Fibroblast of lung (primary cell): Measurements from ENCODE around the gene WDHD1. TPM values are rescaled to one million over a fixed set of nuclear protein-coding genes. Genes with fewer than 3 reads are reported as not detected.
A peak's percentile ranks its signal among the peaks of the same experiment; 100 is the strongest.
"Not testable (repeated sequence)": the region's sequence is repeated elsewhere in the genome, so short reads cannot be mapped to it uniquely, and the experiment has no call there.

Experiments
- DNase-seq, 2 donors: peaks; one replicate each; pipeline versions ENCODE4 v3.0.0 to v3.0.0-alpha.2; 2010; ENCODE audit warnings: low read depth in 2 of 2
- H2AFZ ChIP-seq: 2 replicates; pipeline ENCODE4 v1.5.1; 2012; ENCODE audit warnings: low read length, control low read depth, inconsistent platforms
- H3K27ac ChIP-seq: 2 replicates; pipeline ENCODE4 v1.5.1; 2011; ENCODE audit warnings: low read length, control low read depth; ENCODE audit not compliant: insufficient read depth
- H3K27me3 ChIP-seq: 2 replicates; pipeline ENCODE4 v1.5.1; 2011; ENCODE audit warnings: mild to moderate bottlenecking, low read length; ENCODE audit not compliant: control insufficient read depth, insufficient read depth
- H3K36me3 ChIP-seq: 2 replicates; pipeline ENCODE4 v1.5.1; 2011; ENCODE audit warnings: low read length; ENCODE audit not compliant: control insufficient read depth, insufficient read depth
- H3K4me1 ChIP-seq: 2 replicates; pipeline ENCODE4 v1.5.1; 2011; ENCODE audit warnings: low read length; ENCODE audit not compliant: control insufficient read depth, insufficient read depth; ENCODE audit errors: extremely low read depth
- H3K4me2 ChIP-seq: 2 replicates; pipeline ENCODE4 v1.5.1; 2011; ENCODE audit warnings: low read length, control low read depth; ENCODE audit not compliant: insufficient read depth; ENCODE audit errors: extremely low read depth
- H3K4me3 ChIP-seq, 4 experiments: fragments of 200-600 bp in 1 of 4; sonication (generic) in 1 of 4; replicated peaks in 1 of 4; 2 replicates each; pipeline ENCODE4 v1.5.1; 2011 to 2016; ENCODE audit warnings: low read length in 4 of 4, low read depth in 3 of 4, mild to moderate bottlenecking in 3 of 4, control low read depth in 2 of 4, inconsistent platforms in 1 of 4, mixed read lengths in 1 of 4; ENCODE audit not compliant: insufficient read depth in 1 of 4; ENCODE audit errors: control extremely low read depth in 1 of 4
- H3K79me2 ChIP-seq: 2 replicates; pipeline ENCODE4 v1.5.1; 2012; ENCODE audit warnings: mild to moderate bottlenecking, low read length, inconsistent platforms; ENCODE audit not compliant: control insufficient read depth, insufficient read depth
- H3K9ac ChIP-seq: 2 replicates; pipeline ENCODE4 v1.5.1; 2011; ENCODE audit warnings: mild to moderate bottlenecking, low read length, control low read depth; ENCODE audit not compliant: insufficient read depth
- H3K9me3 ChIP-seq: 2 replicates; pipeline ENCODE4 v1.5.1; 2012; ENCODE audit warnings: low read depth, low read length; ENCODE audit not compliant: control insufficient read depth, insufficient read depth
- H4K20me1 ChIP-seq: 2 replicates; pipeline ENCODE4 v1.5.1; 2011; ENCODE audit warnings: low read length; ENCODE audit not compliant: control insufficient read depth, insufficient read depth; ENCODE audit errors: extremely low read depth
- EZH2 ChIP-seq: IDR thresholded peaks from 2 replicates; pipeline ENCODE4 v1.5.1; 2012; ENCODE audit warnings: low read length, control low read depth, mild to moderate bottlenecking; ENCODE audit errors: missing control alignments
- polyA plus RNA-seq, 2 donors: library from polyadenylated mRNA; depleted of rRNA in 1 of 2; stranded (reverse) in 1 of 2; unstranded in 1 of 2; fragments of >200 nt; gene quantifications; 2 replicates each; pipeline ENCODE4 v1.2.1, GENCODE V29; 2011 to 2012; ENCODE audit warnings: missing spikeins in 1 of 2
- total RNA-seq: library from RNA; depleted of rRNA; stranded (reverse); fragments of >200 nt; gene quantifications from 2 replicates; pipeline ENCODE4 v1.2.1, GENCODE V29; 2014
- TF ChIP-seq, protein P1 (sequence below), 2 donors: IDR thresholded peaks in 1 of 2; conservative IDR thresholded peaks in 1 of 2; 1 replicate in 1 of 2; 2 replicates in 1 of 2; pipeline ENCODE4 v1.5.1; 2011 to 2012; ENCODE audit warnings: low read length in 2 of 2, control low read depth in 1 of 2, inconsistent platforms in 1 of 2, low read depth in 1 of 2, mild to moderate bottlenecking in 1 of 2

Gene WDHD1
- total and polyA plus RNA-seq, 2 donors (not counting 1 experiment from before 2014, with no cell fraction given): 7.3 to 8.6 TPM

GRCh38 chr14:54974788-54975414, 52.0 kb downstream of the WDHD1 start:
- Histone ChIP-seq H3K9me3 (no peaks in the 10 kb centered on the region), H3K79me2 (no peaks in the 10 kb centered on the region), H3K27me3 (no peaks in the 10 kb centered on the region), H3K36me3 (no peaks in the 10 kb centered on the region), H3K4me1 (peaks cover 2% of the 10 kb centered on the region), H3K4me3 (no peak overlapping the region), H3K27ac (no peak overlapping the region), H3K4me2 (no peak overlapping the region), H3K9ac (no peak overlapping the region), H2AFZ (no peak overlapping the region), H4K20me1 (no peaks in the 10 kb centered on the region)
- no peak for TF ChIP-seq EZH2
- DNase-seq: peak in 1 of 2 donors; percentile 34

DNA sequence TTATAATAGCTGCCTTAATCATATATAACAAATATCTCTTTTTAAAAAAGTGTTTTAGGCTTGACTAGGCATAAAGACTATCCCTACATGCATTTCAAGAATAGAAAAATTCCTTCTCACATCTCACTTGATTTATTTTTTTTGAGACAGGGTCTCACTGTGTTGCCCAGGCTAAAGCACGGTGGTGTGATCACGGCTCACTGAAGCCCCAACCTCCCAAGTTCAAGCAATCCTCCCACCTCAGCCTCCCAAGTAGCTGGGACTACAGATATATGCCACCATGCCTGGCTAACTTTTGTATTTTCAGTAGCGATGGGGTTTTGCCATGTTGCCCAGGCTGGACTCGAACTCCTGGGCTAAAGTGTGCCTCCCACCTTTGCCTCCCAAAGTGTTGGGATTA, 59.4 kb downstream of the WDHD1 start:
- Histone ChIP-seq H3K4me2 (no peak overlapping the region), H4K20me1 (no peaks in the 10 kb centered on the region), H3K27me3 (no peaks in the 10 kb centered on the region), H3K9me3 (no peaks in the 10 kb centered on the region), H3K36me3 (no peaks in the 10 kb centered on the region), H3K79me2 (no peaks in the 10 kb centered on the region), H2AFZ (no peak overlapping the region), H3K27ac (no peak overlapping the region), H3K4me1 (no peaks in the 10 kb centered on the region), H3K4me3 (no peak overlapping the region), H3K9ac (no peak overlapping the region)
- TF ChIP-seq EZH2: no peak
- TF ChIP-seq, protein P1, sequence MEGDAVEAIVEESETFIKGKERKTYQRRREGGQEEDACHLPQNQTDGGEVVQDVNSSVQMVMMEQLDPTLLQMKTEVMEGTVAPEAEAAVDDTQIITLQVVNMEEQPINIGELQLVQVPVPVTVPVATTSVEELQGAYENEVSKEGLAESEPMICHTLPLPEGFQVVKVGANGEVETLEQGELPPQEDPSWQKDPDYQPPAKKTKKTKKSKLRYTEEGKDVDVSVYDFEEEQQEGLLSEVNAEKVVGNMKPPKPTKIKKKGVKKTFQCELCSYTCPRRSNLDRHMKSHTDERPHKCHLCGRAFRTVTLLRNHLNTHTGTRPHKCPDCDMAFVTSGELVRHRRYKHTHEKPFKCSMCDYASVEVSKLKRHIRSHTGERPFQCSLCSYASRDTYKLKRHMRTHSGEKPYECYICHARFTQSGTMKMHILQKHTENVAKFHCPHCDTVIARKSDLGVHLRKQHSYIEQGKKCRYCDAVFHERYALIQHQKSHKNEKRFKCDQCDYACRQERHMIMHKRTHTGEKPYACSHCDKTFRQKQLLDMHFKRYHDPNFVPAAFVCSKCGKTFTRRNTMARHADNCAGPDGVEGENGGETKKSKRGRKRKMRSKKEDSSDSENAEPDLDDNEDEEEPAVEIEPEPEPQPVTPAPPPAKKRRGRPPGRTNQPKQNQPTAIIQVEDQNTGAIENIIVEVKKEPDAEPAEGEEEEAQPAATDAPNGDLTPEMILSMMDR (conservative IDR thresholded peaks at IDR 0.05 in 1 of 2, IDR thresholded peaks at IDR 0.05 in 1 of 2; ENCODE audit: low read depth in 1 of 2, low read length in 2 of 2): no peak
- no peak for DNase-seq

DNA sequence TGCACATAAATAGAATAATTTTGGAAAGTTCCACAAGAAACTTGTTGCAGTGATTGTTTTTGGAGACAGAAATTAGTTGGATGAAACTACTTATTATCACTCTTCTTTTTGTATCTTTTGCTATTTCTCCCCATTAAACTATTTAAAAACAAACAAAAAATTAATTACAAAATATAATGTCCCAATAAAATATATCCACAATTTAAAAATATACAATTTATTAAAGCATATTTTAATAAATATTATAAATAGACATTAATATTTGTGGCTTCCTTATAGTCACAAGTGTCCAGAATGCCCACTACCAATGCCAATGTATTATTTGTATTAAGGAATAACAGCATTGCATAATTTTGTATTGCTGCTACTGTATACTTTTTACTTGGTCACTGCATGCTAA, 71.8 kb downstream of the WDHD1 start:
- Histone ChIP-seq H3K4me3 (no peak overlapping the region), H2AFZ (no peak overlapping the region), H4K20me1 (no peaks in the 10 kb centered on the region), H3K4me2 (no peak overlapping the region), H3K9ac (no peak overlapping the region), H3K9me3 (no peaks in the 10 kb centered on the region), H3K36me3 (peaks cover 7% of the 10 kb centered on the region), H3K79me2 (no peaks in the 10 kb centered on the region), H3K27me3 (no peaks in the 10 kb centered on the region), H3K27ac (no peak overlapping the region), H3K4me1 (no peaks in the 10 kb centered on the region)
- no peak for DNase-seq
- TF ChIP-seq EZH2: no peak
- TF ChIP-seq, protein P1 (conservative IDR thresholded peaks at IDR 0.05 in 1 of 2, IDR thresholded peaks at IDR 0.05 in 1 of 2; ENCODE audit: low read depth in 1 of 2, low read length in 2 of 2): no peak

DNA sequence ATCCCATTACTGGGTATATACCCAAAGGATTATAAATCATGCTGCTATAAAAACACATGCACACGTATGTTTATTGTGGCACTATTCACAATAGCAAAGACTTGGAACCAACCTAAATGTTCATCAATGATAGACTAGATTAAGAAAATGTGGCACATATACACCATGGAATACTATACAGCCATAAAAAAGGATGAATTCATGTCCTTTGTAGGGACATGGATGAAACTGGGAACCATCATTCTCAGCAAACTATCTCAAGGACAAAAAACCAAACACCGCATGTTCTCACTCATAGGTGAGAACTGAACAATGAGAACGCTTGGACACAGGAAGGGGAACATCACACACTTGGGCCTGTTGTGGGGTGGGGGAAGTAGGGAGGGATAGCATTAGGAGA, 73.3 kb downstream of the WDHD1 start:
- H3K36me3 ChIP-seq, H3K4me3 ChIP-seq, H2AFZ ChIP-seq, DNase-seq, H3K27me3 ChIP-seq, H4K20me1 ChIP-seq, H3K9me3 ChIP-seq, H3K9ac ChIP-seq, H3K4me2 ChIP-seq, H3K79me2 ChIP-seq, H3K27ac ChIP-seq, H3K4me1 ChIP-seq: not testable (repeated sequence)

GRCh38 chr14:54952803-54953202, 74.1 kb downstream of the WDHD1 start:
- not testable (repeated sequence) for H3K4me1 ChIP-seq, H3K27me3 ChIP-seq, H4K20me1 ChIP-seq, H3K79me2 ChIP-seq, H3K4me2 ChIP-seq, H3K36me3 ChIP-seq, H3K27ac ChIP-seq, H3K9me3 ChIP-seq, H3K4me3 ChIP-seq, DNase-seq, H2AFZ ChIP-seq, H3K9ac ChIP-seq
